GM12892 (cell line): ENCODE data around the gene INSYN2A.

Source experiments
- POLR2A ChIP-seq: IDR thresholded peaks from 2 replicates; pipeline ENCODE4 v1.6.1; 2011; ENCODE audit warnings: low read depth, low read length, control low read depth
- POLR2AphosphoS5 ChIP-seq: IDR thresholded peaks from 2 replicates; pipeline ENCODE4 v1.6.1; 2011; ENCODE audit warnings: low read depth, low read length, control low read depth
- TAF1 ChIP-seq: IDR thresholded peaks from 2 replicates; pipeline ENCODE4 v1.6.1; 2011; ENCODE audit warnings: low read depth, mild to moderate bottlenecking, control low read depth, low read length, borderline replicate concordance

DNA sequence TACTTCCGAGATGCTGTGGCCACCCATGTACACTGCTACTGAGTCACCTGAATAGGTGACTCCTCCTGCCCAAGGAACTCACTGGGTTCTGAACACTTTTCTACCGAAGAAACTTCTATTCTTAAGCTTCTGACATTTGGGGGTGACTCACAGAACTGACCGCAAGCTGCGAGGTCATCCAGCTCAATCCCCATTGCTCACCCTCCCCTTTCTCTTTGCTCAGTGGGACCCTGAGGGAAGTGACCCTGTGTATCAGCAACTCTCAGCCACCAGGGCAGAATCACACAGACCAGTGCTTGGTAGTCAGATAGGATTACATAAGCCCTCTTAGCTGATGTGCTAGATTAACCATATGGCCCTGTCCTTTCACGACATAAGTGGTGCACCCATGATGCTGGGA lies 46.3 kb downstream of the INSYN2A start:
- TF ChIP-seq POLR2A, result no peak
- TF ChIP-seq POLR2AphosphoS5, result no peak
- TF ChIP-seq TAF1, result no peak
